ENCODE data around the gene PDHB. TPM values are rescaled to one million over a fixed set of nuclear protein-coding genes. Genes with fewer than 3 reads are reported as not detected.

The PDHB gene
- 63.0 and 67.3 TPM in 2 replicates for total RNA-seq

GRCh38 chr3:58433400-58434167 lies at the start of gene PDHB:
PDHB (minus strand) TSS chr3:58433832; CDS start chr3:58433809, 23 bp downstream.
- TF ChIP-seq, protein P1, sequence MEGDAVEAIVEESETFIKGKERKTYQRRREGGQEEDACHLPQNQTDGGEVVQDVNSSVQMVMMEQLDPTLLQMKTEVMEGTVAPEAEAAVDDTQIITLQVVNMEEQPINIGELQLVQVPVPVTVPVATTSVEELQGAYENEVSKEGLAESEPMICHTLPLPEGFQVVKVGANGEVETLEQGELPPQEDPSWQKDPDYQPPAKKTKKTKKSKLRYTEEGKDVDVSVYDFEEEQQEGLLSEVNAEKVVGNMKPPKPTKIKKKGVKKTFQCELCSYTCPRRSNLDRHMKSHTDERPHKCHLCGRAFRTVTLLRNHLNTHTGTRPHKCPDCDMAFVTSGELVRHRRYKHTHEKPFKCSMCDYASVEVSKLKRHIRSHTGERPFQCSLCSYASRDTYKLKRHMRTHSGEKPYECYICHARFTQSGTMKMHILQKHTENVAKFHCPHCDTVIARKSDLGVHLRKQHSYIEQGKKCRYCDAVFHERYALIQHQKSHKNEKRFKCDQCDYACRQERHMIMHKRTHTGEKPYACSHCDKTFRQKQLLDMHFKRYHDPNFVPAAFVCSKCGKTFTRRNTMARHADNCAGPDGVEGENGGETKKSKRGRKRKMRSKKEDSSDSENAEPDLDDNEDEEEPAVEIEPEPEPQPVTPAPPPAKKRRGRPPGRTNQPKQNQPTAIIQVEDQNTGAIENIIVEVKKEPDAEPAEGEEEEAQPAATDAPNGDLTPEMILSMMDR (IDR thresholded peaks at IDR 0.05) = no peak
- H3K9me3 Mint-ChIP-seq = no peaks in the 10 kb centered on the region
- no peaks in the 10 kb centered on the region for H3K27me3 Mint-ChIP-seq
- H3K4me3 Mint-ChIP-seq = peak within 1 kb of the TSS; percentile 95
- peak; percentile 86 for DNase-seq
- CTCF ChIA-PET = interaction anchor here (0.6 to 1.7 kb wide), 4 partner anchors 98 to 174 kb away, joined by 3 read pairs; no protein-coding TSS in a partner anchor
- POLR2A ChIA-PET = interaction anchor here (0.5 to 2.0 kb wide), 18 partner anchors 9 to 219 kb away, joined by 3 to 12 read pairs (median 3); partner anchors contain the start of genes ABHD6 and KCTD6
- peak; percentile 95 for ATAC-seq (ENCODE audit: low read depth)
- H3K36me3 Mint-ChIP-seq (ENCODE audit: low read depth) = peaks cover 37% of the 10 kb centered on the region
- intact Hi-C loops (cut with micrococcal nuclease) = loop anchor here (1.0 to 10.0 kb wide), 6 partner anchors 15 to 679 kb away; partner anchors contain the start of genes ABHD6, PXK and SLMAP
- peaks cover 27% of the 10 kb centered on the region for H3K4me1 Mint-ChIP-seq
- H3K27ac Mint-ChIP-seq = peak within 1 kb of the TSS; percentile 95

GRCh38 chr3:58482917-58483636 lies 49.4 kb upstream of the PDHB start:
- Mint-ChIP-seq H3K36me3 (ENCODE audit: low read depth) (no peaks in the 10 kb centered on the region), H3K9me3 (no peaks in the 10 kb centered on the region), H3K27ac (peak overlapping the region; percentile 50), H3K27me3 (no peaks in the 10 kb centered on the region), H3K4me1 (peaks cover 25% of the 10 kb centered on the region), H3K4me3 (peak overlapping the region; percentile 32)
- DNase-seq = no peak
- peak; percentile 68 for ATAC-seq (ENCODE audit: low read depth)
- intact Hi-C loops (cut with micrococcal nuclease) = no loop called here
- TF ChIP-seq, protein P1 (IDR thresholded peaks at IDR 0.05) = no peak
- ChIA-PET CTCF (no interaction called here), POLR2A (interaction anchor here (0.8 to 0.9 kb wide), 2 partner anchors 9 to 10 kb away, joined by 3 to 7 read pairs; partner anchors contain the start of gene KCTD6)

GRCh38 chr3:58480309-58480708 lies 46.7 kb upstream of the PDHB start:
- Mint-ChIP-seq H3K4me1 (peaks cover 32% of the 10 kb centered on the region), H3K4me3 (no peak overlapping the region), H3K27me3 (no peaks in the 10 kb centered on the region), H3K27ac (no peak overlapping the region), H3K36me3 (ENCODE audit: low read depth) (no peaks in the 10 kb centered on the region), H3K9me3 (no peaks in the 10 kb centered on the region)
- DNase-seq (no peak), ATAC-seq (ENCODE audit: low read depth) (no peak)
- ChIA-PET CTCF (no interaction called here), POLR2A (no interaction called here)
- intact Hi-C loops (cut with micrococcal nuclease) = no loop called here
- TF ChIP-seq, protein P1 (IDR thresholded peaks at IDR 0.05) = no peak

- H3K9me3 Mint-ChIP-seq = no peaks in the 10 kb centered on the region
- H3K4me3 Mint-ChIP-seq = no peak overlapping the region
- ATAC-seq (ENCODE audit: low read depth) (no peak), DNase-seq (no peak)
- H3K36me3 Mint-ChIP-seq (ENCODE audit: low read depth) = no peaks in the 10 kb centered on the region
- TF ChIP-seq, protein P1 (IDR thresholded peaks at IDR 0.05) = no peak
- intact Hi-C loops (cut with micrococcal nuclease) = no loop called here
- CTCF ChIA-PET = no interaction called here
- H3K27me3 Mint-ChIP-seq = no peaks in the 10 kb centered on the region
- H3K4me1 Mint-ChIP-seq = peaks cover 37% of the 10 kb centered on the region
- POLR2A ChIA-PET = no interaction called here
- no peak overlapping the region for H3K27ac Mint-ChIP-seq
These were observed 45.1 kb upstream of the PDHB start for GRCh38 chr3:58478781-58479180.

All from activated B cell treated with CpG ODN at 0.5 μM for 24 hours (primary cell).